Measurements from ENCODE around the gene RAB8B. TPM values are rescaled to one million over a fixed set of nuclear protein-coding genes. Genes with fewer than 3 reads are reported as not detected.

Gene RAB8B
- total RNA-seq, 4 donors from 2014 or later = 9.1 to 23.6 (median 10.7) TPM

GRCh38 chr15:63191895-63192618, 2.7 kb downstream of the RAB8B start:
- H3K4me3 ChIP-seq (ENCODE audit: low read depth, poor library complexity, severe bottlenecking) = no peak overlapping the region
- DNase-seq (ENCODE audit: low spot score in 2 of 2) = no peak
- WGBS, 2 donors = 65 to 68% methylated on average over 3 of the region's 3 CpGs
- intact Hi-C loops (cut with DNase I; ENCODE audit: low total_unique reads) = no loop called here
- TF ChIP-seq POLR2A (IDR thresholded peaks at IDR 0.05) = no peak
- no peak for TF ChIP-seq CTCF (IDR thresholded peaks at IDR 0.05)

- intact Hi-C loops (cut with DNase I; ENCODE audit: low total_unique reads) = no loop called here
- WGBS, 2 donors = 90 to 91% methylated on average over 5 of the region's 5 CpGs
- no peak for DNase-seq (ENCODE audit: low spot score in 2 of 2)
- H3K4me3 ChIP-seq (ENCODE audit: low read depth, poor library complexity, severe bottlenecking) = no peak overlapping the region
- no peak for TF ChIP-seq POLR2A (IDR thresholded peaks at IDR 0.05)
- no peak for TF ChIP-seq CTCF (IDR thresholded peaks at IDR 0.05)
Measured at GRCh38 chr15:63192619-63193206, 3.3 kb downstream of the RAB8B start.

GRCh38 chr15:63194302-63194701, 4.9 kb downstream of the RAB8B start:
- intact Hi-C loops (cut with DNase I; ENCODE audit: low total_unique reads) = no loop called here
- 82 to 83% methylated on average over 4 of the region's 4 CpGs for WGBS, 2 donors
- H3K4me3 ChIP-seq (ENCODE audit: low read depth, poor library complexity, severe bottlenecking) = no peak overlapping the region

GRCh38 chr15:63194880-63195568, 5.6 kb downstream of the RAB8B start:
- 60 to 64% methylated on average over 4 of the region's 4 CpGs for WGBS, 2 donors
- intact Hi-C loops (cut with DNase I; ENCODE audit: low total_unique reads) = no loop called here
- no peak for DNase-seq (ENCODE audit: low spot score in 2 of 2)

More at GRCh38 chr15:63194302-63194701, 4.9 kb downstream of the RAB8B start:
- no peak for DNase-seq (ENCODE audit: low spot score in 2 of 2)
- TF ChIP-seq POLR2A (IDR thresholded peaks at IDR 0.05) (no peak), CTCF (IDR thresholded peaks at IDR 0.05) (no peak)

GRCh38 chr15:63195569-63196015, 6.2 kb downstream of the RAB8B start:
- TF ChIP-seq POLR2A (IDR thresholded peaks at IDR 0.05) (no peak), CTCF (IDR thresholded peaks at IDR 0.05) (no peak)
- no peak for DNase-seq (ENCODE audit: low spot score in 2 of 2)
- no peak overlapping the region for H3K4me3 ChIP-seq (ENCODE audit: low read depth, poor library complexity, severe bottlenecking)
- WGBS, 2 donors = 68 to 75% methylated on average over 3 of the region's 3 CpGs
- intact Hi-C loops (cut with DNase I; ENCODE audit: low total_unique reads) = no loop called here

More at GRCh38 chr15:63194880-63195568, 5.6 kb downstream of the RAB8B start:
- H3K4me3 ChIP-seq (ENCODE audit: low read depth, poor library complexity, severe bottlenecking) = no peak overlapping the region
- TF ChIP-seq CTCF (IDR thresholded peaks at IDR 0.05) (no peak), POLR2A (IDR thresholded peaks at IDR 0.05) (no peak)

Data from lower leg skin (tissue), 4 donors.